Anterior cingulate cortex (tissue), 58 donors: ENCODE results near the gene GALNT17.
A peak's percentile ranks its signal among the peaks of the same experiment; 100 is the strongest.
"Not testable (repeated sequence)": the region's sequence is repeated elsewhere in the genome, so short reads cannot be mapped to it uniquely, and the experiment has no call there.

ENCODE experiments used
- DNase-seq, 58 donors: peaks; one replicate each; lab custom pipeline; 2025; lab: John Stamatoyannopoulos, UW

GALNT17 gene

GRCh38 chr7:71527213-71527612 lies 395.3 kb downstream of the GALNT17 start:
- DNase-seq = no peak

- DNase-seq = no peak
Observed at GRCh38 chr7:71535616-71536015, 403.7 kb downstream of the GALNT17 start.

DNA sequence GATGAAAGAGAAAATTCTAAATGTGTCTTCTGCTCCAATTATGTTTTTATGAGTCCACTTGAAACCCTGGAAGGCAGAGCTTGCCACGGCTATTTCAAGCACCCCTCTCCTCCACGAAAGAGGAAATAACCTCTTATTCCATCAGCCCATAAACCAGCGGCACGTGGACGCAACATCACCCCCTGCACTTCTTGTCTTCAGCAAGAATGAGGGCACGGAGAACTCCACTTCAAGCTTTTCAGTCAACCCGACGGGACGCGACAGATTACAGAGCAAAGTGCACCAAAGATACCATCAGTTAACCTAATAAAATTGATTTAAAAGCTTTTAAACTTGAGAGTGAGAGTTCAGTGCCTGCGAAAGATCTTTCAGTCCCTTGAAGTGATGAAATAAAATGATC lies 406.3 kb downstream of the GALNT17 start:
- no peak for DNase-seq

DNA sequence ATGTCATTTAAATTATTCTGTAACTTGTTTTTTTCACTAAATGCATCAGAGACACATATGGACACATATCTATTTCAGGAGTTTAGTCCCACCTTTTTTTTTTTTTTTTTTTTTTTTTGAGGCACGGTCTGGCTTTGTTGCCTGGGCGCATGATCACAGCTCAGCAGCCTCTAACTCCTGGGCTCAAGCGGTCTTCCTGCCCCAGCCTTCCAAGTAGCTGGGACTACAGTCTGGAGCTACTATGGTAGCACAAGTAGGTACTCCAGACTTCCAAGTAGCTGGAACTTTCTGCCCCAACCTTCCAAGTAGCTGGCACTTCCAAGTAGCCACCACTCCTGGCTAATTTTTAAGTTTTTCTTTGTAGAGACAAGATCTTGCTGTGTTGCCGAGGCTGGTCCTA lies 407.7 kb downstream of the GALNT17 start:
- DNase-seq = peak in 4 of 58 donors; percentile 3 to 27 (median 6)

DNA sequence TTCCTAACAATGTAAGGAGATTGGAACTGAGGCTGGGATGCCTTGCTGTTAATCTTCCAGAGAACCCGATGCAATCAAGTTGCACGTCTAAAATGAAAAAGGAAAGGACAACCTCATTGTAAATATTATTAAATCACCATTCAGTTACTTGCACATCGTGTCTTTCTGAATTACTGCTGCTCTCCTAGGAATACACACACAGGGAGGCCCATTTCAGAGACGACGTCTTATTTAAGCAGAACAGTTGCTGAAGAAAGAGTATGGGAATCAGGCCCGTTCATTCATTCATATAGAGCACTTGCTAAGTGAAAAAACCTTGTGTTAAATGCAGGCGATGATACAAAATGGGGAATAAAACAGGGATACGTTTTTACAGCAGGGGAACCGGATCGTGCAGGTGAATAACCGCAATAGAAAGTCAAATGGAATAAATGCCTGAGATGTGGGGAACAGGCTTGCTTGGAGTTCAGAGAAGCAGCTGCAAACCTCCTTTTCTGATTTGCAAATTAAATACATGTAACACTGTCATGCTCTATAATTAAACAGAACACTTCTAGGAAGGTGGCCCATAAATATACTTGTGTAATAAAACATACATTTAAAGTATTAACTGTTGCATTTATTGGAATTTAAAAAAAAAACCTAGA lies 409.9 kb downstream of the GALNT17 start:
- no peak for DNase-seq

- DNase-seq = no peak
Observed at GRCh38 chr7:71543396-71543795, 411.5 kb downstream of the GALNT17 start.

- DNase-seq = no peak
Observed at GRCh38 chr7:71544816-71545215, 412.9 kb downstream of the GALNT17 start.

- DNase-seq = no peak
Observed at GRCh38 chr7:71547426-71547825, 415.5 kb downstream of the GALNT17 start.

GRCh38 chr7:71548746-71549145 lies 416.8 kb downstream of the GALNT17 start:
- no peak for DNase-seq

- no peak for DNase-seq
Observed at GRCh38 chr7:71553306-71553705, 421.4 kb downstream of the GALNT17 start.

GRCh38 chr7:71555758-71556157 lies 423.8 kb downstream of the GALNT17 start:
- DNase-seq = no peak

GRCh38 chr7:71558806-71559613 lies 427.1 kb downstream of the GALNT17 start:
- peak in 2 of 58 donors; percentile 6 to 12 for DNase-seq

DNA sequence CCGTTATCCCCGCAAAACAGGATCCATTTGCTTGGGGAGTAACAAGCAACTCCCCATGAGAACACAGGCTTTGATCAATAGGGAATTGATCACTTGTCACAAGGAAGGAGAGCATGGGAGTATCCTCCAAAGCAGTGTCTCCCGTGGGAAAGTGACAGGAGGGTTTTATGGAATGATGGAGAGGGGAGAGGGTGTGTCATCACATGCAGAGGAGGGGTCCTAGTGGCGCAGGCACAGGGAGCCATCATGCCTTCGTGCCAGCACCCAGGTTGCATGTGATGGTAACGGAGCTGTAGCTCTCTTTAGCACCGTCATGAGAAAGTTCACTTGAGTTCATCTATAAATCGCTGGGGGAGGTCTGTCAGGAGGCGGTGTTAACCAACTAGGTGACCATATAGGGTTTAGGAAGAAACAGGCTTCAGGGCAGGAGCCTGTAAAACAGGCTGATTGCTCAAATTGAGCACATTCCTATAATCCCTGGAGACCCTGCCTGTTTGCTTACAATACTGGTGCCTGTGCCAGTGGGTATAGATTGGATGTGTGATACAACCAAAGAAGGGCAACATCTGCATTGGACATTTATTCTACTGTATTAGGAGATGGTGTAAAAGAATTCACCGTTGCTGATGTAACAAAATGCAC lies 428.5 kb downstream of the GALNT17 start:
- DNase-seq = no peak

DNA sequence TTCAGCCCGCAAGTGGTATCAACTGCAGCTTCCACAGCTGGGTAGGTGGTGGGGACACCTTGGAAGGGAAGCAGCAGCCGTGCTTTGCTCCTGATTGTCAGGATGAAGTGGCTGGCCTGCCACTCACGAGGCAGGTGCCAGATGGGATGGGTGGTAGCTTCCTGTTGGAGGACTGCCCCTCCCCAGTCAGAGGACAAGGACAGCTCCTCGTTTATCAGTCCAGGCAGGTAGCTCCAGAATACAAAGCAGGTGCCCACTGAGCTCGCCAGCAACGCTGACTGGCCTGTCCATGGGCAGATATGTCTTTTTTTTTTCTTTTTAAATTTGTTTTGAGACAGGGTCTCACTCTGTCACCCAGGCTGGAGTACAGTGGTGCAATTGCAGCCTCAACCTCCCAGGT lies 431.3 kb downstream of the GALNT17 start:
- DNase-seq = peak in 1 of 58 donors; percentile 1

- no peak for DNase-seq
Observed at GRCh38 chr7:71566376-71566775, 434.4 kb downstream of the GALNT17 start.

DNA sequence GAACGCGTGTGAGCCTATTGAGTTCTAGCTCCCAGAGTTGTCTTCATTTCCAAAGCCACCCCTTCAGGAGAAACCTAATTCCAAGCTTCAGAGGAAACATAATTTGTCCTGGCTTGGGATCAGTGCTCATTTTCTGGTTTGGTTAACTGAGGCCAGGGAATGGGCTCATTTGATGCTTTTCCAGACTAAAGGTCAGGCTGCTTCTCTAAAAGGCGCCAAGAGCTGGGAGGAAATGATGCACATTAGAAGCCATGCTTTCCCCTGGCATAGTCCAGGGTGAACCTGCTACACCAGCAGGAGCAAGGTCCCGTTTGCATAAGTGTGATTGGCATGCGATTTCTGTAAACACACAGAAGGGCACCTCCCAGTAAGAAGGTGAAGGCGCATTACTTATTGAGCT lies 435.0 kb downstream of the GALNT17 start:
- DNase-seq = no peak

DNA sequence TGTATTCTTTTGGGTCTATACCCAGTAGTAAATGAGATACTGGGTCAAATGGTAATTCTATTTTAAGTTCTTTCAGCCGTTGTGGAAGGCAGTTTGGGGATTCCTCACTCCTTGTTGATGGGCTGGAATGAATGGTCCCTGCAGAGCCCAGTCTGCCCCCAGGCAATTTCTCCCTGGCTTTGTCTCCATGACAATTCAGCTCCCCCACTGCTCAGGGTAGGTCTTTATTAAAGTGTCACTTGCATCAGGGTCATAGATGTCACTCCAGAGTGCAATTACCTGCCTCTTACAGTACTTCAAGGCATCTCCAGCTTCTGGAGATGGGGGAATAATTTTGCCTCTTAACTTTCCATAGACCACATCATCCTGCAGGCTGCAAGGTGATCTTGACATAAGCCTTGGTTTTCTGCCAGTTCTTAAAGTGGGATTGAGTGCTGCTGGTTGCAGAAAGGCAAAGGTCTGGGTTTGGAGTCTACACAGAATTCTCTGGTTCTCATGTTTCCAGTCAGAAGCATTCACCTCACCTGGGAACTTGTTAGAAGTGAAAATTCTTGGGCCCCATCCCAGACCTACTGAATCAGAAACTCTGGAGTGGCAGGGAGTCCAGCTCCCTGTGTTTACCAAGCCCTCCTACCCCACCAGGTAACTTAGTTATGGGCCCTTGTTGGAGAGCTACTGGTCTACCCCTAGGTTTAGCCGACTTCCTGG lies 442.4 kb downstream of the GALNT17 start:
- no peak for DNase-seq

DNA sequence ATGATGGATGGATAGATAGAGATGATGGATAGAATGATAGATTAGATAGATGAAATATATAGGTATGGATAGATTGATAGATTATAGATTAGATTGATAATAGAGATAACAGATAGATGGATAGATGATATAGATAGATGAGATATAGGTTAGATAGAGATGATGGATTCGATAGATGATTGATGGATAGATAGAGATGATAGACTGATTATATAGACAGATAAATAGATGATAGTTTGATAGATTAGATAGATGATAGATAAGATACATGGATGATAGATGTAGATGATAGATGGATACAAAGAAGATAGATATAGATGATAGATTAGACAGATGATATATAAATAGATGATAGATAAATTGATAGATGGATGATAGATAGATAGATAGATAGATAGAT lies 448.1 kb downstream of the GALNT17 start:
- no peak for DNase-seq

- DNase-seq = no peak
Observed at GRCh38 chr7:71584256-71584655, 452.3 kb downstream of the GALNT17 start.

- no peak for DNase-seq
Observed at GRCh38 chr7:71591876-71592275, 459.9 kb downstream of the GALNT17 start.

- DNase-seq = not testable (repeated sequence)
Observed at GRCh38 chr7:71592388-71592787, 460.4 kb downstream of the GALNT17 start.
